ENCODE results near the gene GABBR2.
A peak's percentile ranks its signal among the peaks of the same experiment; 100 is the strongest.

Gene GABBR2

GRCh38 chr9:98634685-98635336 lies 73.9 kb downstream of the GABBR2 start:
- DNase-seq: no peak

DNA sequence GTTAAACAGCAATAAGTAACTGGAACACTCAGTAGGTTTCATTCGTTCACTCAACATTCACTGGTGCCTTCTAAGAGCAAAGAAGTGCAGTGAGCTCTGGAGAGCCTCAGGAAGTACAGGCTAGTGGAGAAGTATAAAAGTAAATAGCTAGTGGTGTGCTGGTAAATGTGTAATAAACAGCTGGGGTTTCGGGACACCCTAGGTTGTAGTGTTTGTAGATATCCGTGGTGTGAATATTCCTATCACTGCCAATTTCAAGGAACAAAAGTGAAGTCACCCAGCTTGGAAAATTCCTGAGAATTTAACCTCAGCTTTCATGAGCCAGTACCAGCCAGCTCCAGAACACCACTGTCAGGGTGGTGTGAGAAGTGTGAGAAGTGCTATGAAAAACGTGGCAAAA lies 75.9 kb downstream of the GABBR2 start:
- DNase-seq: no peak

DNA sequence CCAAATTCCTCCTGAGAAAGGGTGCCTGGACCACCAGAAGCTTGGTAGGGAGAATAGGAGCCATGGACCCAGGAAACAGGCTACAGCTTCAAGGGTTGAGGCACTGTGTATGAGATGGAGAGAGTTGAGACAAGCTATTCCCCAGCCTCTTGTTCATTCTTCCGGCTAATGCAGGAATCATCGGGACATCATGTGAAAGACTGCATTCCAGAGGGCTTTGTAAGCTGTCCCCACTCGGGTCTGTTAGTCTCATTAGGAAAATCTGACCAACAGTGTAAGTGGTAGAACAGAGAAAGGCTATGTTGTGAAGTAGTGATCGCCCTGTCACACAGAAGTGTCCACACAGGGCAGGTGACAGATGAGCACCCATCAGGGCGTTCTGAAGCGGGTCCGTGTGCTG lies 81.4 kb downstream of the GABBR2 start:
- DNase-seq: no peak

- DNase-seq: no peak
Observed at GRCh38 chr9:98625728-98626127, 83.0 kb downstream of the GABBR2 start.

GRCh38 chr9:98619788-98620187 lies 88.9 kb downstream of the GABBR2 start:
- DNase-seq: no peak

DNA sequence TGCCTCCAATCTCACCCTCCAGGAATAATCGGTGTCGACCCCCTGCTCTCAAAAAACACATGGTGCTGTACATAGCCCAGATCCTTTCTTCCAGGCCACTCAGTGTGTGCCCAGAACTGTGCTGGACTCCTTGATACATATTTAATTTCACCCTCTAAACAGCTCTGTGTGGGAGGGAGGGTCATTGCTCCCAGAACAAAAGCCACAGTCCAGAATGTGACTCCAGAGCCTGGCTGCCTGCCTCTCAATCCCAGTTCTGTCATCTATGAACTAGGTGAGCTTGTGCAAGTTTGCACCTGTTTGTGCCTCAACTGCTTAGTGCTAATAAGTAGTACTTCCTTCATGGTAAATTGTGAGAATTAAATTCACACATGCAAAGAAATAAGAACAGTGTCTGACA lies 93.1 kb downstream of the GABBR2 start:
- no peak for DNase-seq

- DNase-seq: no peak
Observed at GRCh38 chr9:98614941-98615340, 93.8 kb downstream of the GABBR2 start.

DNA sequence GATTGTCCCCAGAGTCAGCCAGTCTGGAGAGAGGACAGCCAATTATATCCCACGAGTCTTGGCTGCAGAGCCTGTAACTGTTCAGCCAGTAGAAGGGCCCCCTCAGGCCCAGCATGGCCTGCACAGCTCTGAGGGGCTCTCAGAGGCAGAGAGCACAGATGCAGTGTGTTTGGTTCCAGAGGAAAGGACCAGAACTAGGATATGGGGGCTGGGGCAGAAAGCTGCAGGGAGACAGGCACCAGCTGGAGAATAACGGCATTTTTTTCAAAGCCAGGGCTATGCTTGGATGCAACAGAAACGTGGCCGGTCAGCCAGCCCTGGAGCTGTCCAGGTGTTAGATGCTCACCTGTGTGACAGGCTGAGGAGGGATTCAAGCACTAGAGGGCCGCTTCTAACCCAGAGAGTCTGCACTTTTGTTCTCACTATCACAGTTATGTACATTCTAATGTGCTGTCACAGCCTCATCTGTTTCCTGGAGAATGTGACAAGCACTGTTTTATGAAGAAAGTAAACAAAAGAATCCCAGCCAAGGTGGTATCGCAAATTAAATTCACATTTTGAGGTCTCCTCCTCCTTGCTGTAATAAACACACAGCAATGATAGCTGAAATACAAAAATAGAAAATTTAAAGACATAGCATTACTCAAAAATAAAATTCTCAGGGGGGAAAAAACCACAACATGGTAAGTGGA lies 96.5 kb downstream of the GABBR2 start:
- no peak for DNase-seq

DNA sequence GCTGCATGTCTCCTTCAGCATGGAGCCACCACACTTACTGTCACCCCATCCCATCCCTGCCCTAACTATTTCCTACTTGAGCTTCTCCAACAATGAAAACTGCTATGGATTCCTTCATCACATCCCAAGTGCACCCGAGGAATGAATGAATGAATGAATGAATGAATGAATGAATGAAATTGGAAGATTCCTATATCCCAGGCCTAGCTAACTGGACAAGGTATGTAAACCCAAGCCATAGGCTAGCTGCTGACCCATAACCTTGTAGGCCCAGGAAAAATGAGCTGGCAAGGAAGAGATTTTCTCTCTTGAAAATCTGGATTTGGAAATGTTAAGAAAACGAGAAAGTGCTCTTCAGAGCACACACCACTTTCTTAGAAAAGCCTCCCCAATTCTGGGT lies 97.4 kb downstream of the GABBR2 start:
- no peak for DNase-seq

DNA sequence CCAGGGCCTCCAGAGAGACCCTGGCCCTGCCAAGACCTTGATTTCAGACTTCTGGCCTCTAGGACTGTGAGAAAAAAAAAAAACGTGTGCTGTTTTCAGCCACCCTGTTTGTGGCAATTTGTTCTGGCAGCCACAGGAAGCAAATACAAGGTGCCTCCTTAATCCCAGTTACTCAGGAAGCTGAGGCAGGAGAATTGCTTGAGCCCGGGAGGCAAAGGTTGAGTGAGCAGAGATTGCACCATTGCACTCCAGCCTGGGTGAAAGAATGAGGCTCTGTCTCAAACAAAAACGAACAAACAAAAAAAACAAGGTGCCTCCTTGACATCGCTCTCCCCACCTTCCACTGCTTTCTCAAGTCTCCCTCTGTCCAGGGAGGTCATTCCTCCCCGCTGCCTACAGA lies 98.0 kb downstream of the GABBR2 start:
- no peak for DNase-seq

GRCh38 chr9:98610211-98610610 lies 98.5 kb downstream of the GABBR2 start:
- no peak for DNase-seq

DNA sequence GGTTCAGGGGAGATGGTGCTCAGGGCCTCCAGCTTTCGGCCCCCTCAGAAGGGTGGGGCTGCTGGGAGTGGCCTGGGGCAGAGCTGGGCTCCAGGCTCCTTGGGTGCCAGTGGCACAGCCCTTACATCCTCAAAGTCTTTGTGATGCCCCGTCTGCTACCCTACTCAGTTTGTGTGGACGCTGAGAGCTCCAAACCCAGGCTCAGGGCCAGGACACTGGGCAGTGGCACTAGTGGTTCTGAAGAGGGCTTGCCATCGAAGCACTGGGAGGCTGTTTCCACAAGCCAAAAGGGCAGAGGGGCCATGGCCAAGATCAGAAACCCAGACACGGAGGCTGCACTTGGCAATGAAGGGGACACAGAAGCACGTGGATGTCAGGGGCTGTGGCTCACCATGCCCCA lies 99.1 kb downstream of the GABBR2 start:
- no peak for DNase-seq

DNA sequence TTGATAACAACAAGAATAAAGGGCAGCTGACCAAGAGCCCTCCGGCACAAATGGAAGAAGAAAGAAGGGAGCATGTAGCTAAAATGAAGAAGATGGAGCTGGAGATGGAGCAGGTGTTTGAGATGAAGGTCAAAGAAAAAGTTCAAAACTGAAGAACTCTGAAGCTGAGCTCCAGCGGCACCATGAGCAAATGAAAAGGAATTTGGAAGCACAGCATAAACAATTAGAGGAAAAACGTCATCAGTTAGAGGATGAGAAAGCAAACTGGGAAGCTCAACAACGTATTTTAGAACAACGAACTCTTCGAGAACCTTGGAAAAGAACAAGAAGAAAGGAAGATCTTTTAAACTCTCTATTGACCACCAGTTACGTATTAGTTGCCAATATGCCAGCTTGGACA lies 100.9 kb downstream of the GABBR2 start:
- DNase-seq: no peak

DNA sequence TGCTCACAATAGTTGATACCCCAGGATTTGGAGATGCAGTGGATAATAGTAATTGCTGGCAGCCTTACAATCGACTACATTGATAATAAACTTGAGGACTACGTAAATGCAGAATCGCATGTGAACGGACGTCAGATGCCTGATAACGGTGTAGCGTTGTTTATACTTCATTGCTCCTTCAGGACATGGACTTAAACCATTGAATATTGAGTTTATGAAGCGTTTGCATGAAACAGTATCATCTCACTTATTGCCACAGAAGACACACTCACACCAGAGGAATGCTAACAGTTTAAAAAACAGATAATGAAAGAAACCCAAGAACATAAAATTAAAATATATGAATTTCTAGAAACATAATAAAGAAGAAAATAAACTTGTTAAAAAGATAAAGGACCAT lies 101.6 kb downstream of the GABBR2 start:
- no peak for DNase-seq

DNA sequence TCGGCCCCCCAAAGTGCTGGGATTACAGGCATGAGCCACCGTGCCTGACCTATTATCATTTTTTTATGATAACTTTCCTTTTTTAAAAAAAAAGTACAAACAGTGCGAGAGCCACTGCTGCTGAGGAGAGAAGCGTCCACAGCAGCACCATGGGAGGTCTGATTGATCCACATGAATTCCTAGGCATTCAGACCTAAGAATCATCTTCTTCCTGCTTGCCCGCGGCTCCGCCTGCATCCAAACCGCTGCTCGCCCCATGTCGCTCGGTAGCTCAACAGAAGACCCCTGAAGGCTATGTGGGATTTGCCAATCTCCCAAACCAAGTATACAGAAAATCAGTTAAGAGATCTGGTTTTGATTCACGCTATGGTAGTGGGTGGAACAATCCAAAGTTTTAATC lies 102.0 kb downstream of the GABBR2 start:
- no peak for DNase-seq

- DNase-seq: no peak
Observed at GRCh38 chr9:98605116-98605515, 103.6 kb downstream of the GABBR2 start.

DNA sequence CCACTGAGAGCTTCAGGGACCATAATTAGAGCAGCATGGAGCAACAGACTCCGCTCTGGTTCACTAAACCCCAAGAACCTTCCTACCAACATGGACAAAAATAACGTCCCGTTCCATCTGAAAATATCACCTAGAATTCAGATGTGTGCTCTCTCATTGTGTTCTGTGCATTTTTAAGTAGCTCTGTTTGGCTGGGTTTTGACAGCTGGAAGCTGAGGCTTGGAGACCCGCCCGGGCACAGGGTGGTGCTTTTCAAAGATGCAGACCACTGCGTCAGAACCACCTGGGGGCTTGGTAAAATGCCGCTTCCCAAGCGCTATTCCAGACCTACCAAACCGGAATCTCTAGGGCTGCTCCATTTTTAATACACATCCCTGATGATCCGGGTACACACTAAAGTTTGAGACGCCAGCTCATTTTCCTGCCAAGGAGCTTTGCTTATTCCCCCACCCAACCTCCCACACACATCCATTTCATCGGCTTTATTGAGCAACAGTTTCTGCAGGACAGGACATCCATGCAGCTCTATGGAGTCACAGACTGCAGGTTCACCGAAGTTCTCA lies 104.8 kb downstream of the GABBR2 start:
- peak in 6 of 56 donors; percentile 4 to 29 (median 21) for DNase-seq

DNA sequence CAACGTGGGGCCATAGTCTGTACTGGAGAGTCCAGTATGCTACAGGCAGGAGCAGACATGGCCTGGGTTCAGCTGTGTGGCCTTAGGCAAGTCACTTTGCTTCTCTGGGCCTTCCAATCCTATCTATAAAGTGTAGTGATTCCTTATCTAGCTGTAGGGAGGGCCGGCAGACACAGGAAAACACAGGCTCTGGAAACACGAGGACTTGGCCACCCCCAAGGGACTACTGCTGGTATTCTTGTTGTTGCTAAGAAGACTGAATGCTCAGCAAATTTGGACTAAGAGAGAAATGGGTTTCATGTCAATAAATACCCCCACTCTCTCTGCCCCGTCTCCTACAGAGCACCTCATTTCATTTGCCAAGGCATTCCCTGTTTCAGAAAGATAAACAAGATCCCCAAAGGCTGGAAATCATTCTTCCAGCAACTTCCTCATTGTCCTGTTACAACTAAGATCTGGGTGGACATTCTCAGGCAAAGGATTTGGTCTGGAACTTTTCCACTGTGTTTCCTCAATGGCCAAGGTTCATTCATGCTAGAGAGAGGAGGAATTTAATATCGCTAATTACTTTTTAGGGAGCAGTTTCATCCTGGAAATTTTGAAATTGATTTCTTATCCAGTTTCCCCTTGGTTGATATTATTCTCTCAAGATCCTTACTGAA lies 105.8 kb downstream of the GABBR2 start:
- DNase-seq: no peak

DNA sequence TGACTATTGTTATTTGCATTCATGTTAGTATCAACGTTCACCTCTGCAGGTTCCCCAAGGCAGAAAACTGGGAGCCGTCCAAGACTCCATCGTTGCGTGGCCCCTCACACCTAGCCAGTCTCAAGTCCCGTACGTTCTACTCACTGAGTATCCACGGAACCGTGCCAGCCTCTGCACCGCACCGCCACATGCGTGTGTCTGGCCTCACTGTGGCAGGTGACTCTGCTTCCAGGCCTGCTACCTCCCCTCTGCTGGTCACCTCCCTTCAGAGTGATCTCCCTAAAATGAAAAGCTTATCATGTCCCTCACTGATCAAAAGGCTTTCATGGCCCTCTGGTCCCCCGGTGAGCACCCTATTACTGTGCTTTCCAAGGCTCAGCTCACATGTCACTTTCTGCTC lies 108.1 kb downstream of the GABBR2 start:
- DNase-seq: no peak

DNA sequence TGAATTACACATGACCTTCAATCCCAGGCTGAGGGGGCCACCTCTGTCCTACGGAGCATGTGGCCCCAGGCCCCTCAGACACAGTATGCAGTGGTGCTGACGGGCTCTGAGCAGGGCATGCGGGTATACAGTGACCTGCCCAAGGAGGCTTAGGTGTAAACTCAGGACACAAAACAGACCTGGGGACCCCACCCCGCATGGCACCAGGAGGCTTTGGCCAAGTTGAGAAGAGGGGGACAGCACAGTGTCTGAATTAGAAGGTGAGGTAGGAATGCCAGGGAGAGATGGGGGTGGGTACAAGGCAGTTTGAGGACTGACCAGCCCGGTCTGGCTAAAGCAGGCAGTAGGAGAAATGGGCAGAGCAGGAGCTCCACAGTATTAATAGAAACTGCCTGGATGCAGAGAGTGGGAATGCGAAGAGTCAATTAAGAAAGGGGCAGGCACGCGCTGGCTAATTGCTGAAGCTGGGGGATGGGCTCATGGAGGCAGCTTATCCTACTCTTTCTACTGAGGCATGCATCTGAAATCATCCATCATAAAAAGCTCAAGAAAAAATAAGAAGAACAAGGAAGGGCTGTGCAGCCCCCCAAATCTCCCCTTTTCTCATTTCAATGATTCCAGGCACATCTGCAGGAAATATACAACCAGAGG lies 109.0 kb downstream of the GABBR2 start:
- no peak for DNase-seq

GRCh38 chr9:98598861-98599260 lies 109.9 kb downstream of the GABBR2 start:
- DNase-seq: no peak

DNA sequence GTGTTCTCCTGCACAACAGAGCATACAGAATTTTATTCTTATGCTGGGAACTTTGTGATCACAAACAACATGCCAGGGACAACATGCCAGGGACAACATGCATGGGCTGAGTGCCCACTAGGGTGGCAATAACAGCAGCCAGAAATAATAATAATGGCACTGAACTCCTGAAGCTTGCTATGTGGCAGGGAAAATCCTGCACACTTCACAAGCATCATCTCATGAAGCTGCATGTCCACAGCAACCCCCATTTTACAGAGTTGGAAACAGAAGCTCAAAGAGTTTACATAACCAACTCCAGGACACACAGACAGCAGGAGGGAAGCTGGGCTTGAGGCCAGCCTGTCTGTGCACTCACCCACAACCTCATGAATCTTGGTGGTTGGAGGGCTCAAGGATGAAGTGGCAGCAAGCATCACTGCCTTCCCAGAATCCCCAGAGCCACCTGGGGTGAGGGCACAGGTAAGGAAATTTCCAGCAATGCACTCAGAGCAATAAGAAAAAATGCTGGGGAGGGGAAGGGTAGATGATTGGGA lies 111.4 kb downstream of the GABBR2 start:
- no peak for DNase-seq
